Upper lobe of left lung (tissue), 6 donors: ENCODE data around the gene OSTC. TPM values are rescaled to one million over a fixed set of nuclear protein-coding genes. Genes with fewer than 3 reads are reported as not detected.

Source experiments
- ATAC-seq, 2 donors: fragments of 200-7000 bp; cut with Tn5 transposase; one replicate each; pipeline ENCODE4 v1.9.1; 2022; ENCODE audit warnings: mild to moderate bottlenecking in 2 of 2, moderate library complexity in 2 of 2; ENCODE audit not compliant: low FRiP score in 2 of 2
- DNase-seq, 2 donors: peaks; one replicate each; pipeline ENCODE4 v3.0.0-alpha.2; 2019 to 2020
- H3K27ac ChIP-seq, 4 donors: fragments of 200-600 bp; sonication (generic); one replicate each; pipeline ENCODE4 v1.5.1; 2016 to 2019
- H3K27me3 ChIP-seq, 4 donors: fragments of 200-600 bp; sonication (generic); one replicate each; pipeline ENCODE4 v1.5.1; 2017 to 2019
- H3K36me3 ChIP-seq, 4 donors: fragments of 200-600 bp; sonication (generic); one replicate each; pipeline ENCODE4 v1.5.1; 2016 to 2019
- H3K4me1 ChIP-seq, 4 donors: fragments of 200-600 bp; sonication (generic); one replicate each; pipeline ENCODE4 v1.5.1; 2018 to 2019
- H3K4me3 ChIP-seq, 4 donors: fragments of 200-600 bp; sonication (generic); one replicate each; pipeline ENCODE4 v1.5.1; 2017 to 2019; ENCODE audit warnings: mild to moderate bottlenecking in 2 of 4, moderate library complexity in 1 of 4
- H3K9me3 ChIP-seq, 4 donors: fragments of 200-600 bp; sonication (generic); one replicate each; pipeline ENCODE4 v1.5.1; 2018 to 2019
- EP300 ChIP-seq, 4 donors: sonication (generic); formaldehyde crosslinking; IDR thresholded peaks; one replicate each; pipeline ENCODE4 v1.5.1; 2017; ENCODE audit warnings: antibody characterized with exemption in 4 of 4, control low read depth in 2 of 4
- POLR2A ChIP-seq, 4 donors: fragments of 450-650 bp; IDR thresholded peaks; one replicate each; pipeline ENCODE4 v1.5.1; 2016 to 2017; ENCODE audit warnings: antibody characterized with exemption in 4 of 4, mild to moderate bottlenecking in 2 of 4
- POLR2AphosphoS5 ChIP-seq, 2 donors: sonication (generic); formaldehyde crosslinking; IDR thresholded peaks; one replicate each; pipeline ENCODE4 v1.5.1; 2017; ENCODE audit warnings: antibody characterized with exemption in 2 of 2
- whole genome bisulfite sequencing, 2 donors: methylation state at CpG; one replicate each; pipeline ENCODE4 v1.1.5; 2017 to 2018; 5-methylcytosine and 5-hydroxymethylcytosine counted together
- small RNA-seq, 4 donors: library from RNA; depleted of rRNA; stranded (forward); fragments of <200 nt; gene quantifications; one replicate each; pipeline ENCODE3, GENCODE V24; 2016
- total RNA-seq, 6 donors: library from RNA; depleted of rRNA in 4 of 6; stranded (reverse); fragments of >200 nt in 4 of 6; gene quantifications; one replicate each; pipeline versions ENCODE4 v1.1.0 to v1.2.1, GENCODE V29; 2016 to 2021
- TF ChIP-seq, protein P1 (sequence below), 6 experiments: fragments of 450-650 bp in 4 of 6; fragments of 200-600 bp in 2 of 6; sonication (generic) in 2 of 6; IDR thresholded peaks; one replicate each; pipeline ENCODE4 v1.5.1; 2016 to 2019; ENCODE audit warnings: antibody characterized with exemption in 6 of 6
- donor health status: DM: no; HTN: no; CAD: no; lungs with moderate emphysema.
- donor health status: DM: no; HTN: yes; CAD: no; lungs with severe emphysema.

OSTC gene
- total RNA-seq, 6 donors from 2014 or later: 7.5 to 77.2 (median 51.3) TPM

DNA sequence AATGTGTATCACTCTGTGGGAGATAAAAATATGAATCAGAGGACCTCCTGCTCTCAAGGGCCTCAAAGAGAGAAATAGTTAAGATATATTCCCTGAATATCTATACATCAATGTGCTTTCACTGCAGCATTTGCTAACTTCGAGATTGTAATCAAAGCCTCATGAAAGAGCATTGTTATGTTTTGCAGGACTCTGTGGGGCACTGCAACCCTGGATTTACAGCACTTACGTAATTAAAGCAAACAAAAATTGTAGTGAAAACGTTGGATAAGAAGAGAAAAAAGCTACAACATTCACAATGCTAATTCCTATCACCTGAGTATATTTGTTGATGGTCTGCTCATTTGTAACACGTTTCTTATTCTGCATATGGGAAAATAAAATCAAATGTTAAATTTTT is 64.5 kb downstream of the OSTC start:
- H3K4me1 ChIP-seq: no peaks in the 10 kb centered on the region
- WGBS, 2 donors: 50 to 59% methylated on average over 4 of the region's 4 CpGs
- no peak overlapping the region for H3K27ac ChIP-seq
- H3K4me3 ChIP-seq: no peak overlapping the region
- no peaks in the 10 kb centered on the region for H3K9me3 ChIP-seq
- ATAC-seq: no peak
- no peak for DNase-seq
- no peaks in the 10 kb centered on the region for H3K36me3 ChIP-seq
- H3K27me3 ChIP-seq: no peaks in the 10 kb centered on the region
- TF ChIP-seq POLR2A (IDR thresholded peaks at IDR 0.05) (no peak), POLR2AphosphoS5 (IDR thresholded peaks at IDR 0.05) (no peak), EP300 (IDR thresholded peaks at IDR 0.05) (no peak)
- TF ChIP-seq, protein P1, sequence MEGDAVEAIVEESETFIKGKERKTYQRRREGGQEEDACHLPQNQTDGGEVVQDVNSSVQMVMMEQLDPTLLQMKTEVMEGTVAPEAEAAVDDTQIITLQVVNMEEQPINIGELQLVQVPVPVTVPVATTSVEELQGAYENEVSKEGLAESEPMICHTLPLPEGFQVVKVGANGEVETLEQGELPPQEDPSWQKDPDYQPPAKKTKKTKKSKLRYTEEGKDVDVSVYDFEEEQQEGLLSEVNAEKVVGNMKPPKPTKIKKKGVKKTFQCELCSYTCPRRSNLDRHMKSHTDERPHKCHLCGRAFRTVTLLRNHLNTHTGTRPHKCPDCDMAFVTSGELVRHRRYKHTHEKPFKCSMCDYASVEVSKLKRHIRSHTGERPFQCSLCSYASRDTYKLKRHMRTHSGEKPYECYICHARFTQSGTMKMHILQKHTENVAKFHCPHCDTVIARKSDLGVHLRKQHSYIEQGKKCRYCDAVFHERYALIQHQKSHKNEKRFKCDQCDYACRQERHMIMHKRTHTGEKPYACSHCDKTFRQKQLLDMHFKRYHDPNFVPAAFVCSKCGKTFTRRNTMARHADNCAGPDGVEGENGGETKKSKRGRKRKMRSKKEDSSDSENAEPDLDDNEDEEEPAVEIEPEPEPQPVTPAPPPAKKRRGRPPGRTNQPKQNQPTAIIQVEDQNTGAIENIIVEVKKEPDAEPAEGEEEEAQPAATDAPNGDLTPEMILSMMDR (IDR thresholded peaks at IDR 0.05): no peak

DNA sequence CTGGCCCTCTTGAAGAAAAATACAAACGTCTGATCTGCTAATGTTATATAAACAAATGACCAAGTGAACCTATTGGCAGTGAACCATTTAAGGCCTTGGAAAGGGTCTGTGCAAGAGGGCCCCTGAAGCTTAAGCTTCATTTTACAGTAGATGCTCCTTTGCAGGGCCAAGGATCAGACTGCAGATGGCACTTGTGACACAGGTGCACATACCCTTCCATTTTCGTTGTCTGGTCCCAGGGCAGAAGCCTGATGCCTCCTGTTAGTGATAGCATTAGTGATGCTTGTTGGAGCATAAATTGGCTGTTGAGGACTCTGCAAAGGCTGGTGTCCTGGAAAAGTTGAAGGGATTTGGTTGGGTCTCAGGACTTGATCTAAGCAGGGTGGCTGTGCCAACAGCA is 65.9 kb downstream of the OSTC start:
- H3K4me3 ChIP-seq: no peak overlapping the region
- no peak for DNase-seq
- H3K36me3 ChIP-seq: no peaks in the 10 kb centered on the region

DNA sequence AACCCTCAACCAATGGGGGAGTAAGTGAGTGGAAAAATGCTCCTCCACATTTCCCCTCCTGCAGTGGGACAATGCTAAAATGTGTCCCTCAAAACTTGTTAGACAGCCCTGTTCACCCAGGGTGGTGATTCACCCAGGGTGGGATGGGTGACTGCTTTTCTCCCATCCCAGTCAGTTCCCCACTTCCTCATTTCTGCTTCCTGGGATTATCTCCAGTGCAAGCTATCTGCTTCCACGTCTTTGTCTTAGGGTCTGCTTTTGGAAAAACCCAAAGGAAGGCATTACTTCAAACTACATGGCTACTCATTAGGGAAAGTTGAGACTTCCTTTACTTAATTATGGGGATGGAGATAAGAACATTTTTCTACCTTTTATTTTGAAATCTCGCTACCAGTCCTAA is 67.0 kb downstream of the OSTC start:
- Histone ChIP-seq H3K4me3 (no peak overlapping the region), H3K9me3 (no peaks in the 10 kb centered on the region), H3K36me3 (no peaks in the 10 kb centered on the region), H3K27ac (no peak overlapping the region), H3K4me1 (no peaks in the 10 kb centered on the region), H3K27me3 (no peaks in the 10 kb centered on the region)
- DNase-seq: no peak
- 48 to 62% methylated on average over 2 of the region's 2 CpGs for WGBS, 2 donors
- TF ChIP-seq POLR2A (IDR thresholded peaks at IDR 0.05): no peak
- TF ChIP-seq, protein P1 (IDR thresholded peaks at IDR 0.05): no peak
- TF ChIP-seq EP300 (IDR thresholded peaks at IDR 0.05): no peak
- TF ChIP-seq POLR2AphosphoS5 (IDR thresholded peaks at IDR 0.05): no peak
- no peak for ATAC-seq

More for the DNA sequence above, 65.9 kb downstream of the OSTC start:
- Histone ChIP-seq H3K27ac (no peak overlapping the region), H3K4me1 (no peaks in the 10 kb centered on the region), H3K27me3 (no peaks in the 10 kb centered on the region), H3K9me3 (no peaks in the 10 kb centered on the region)
- TF ChIP-seq POLR2A (IDR thresholded peaks at IDR 0.05): no peak
- no peak for TF ChIP-seq POLR2AphosphoS5 (IDR thresholded peaks at IDR 0.05)
- TF ChIP-seq, protein P1 (IDR thresholded peaks at IDR 0.05): no peak
- no peak for TF ChIP-seq EP300 (IDR thresholded peaks at IDR 0.05)
- 50 to 55% methylated on average over 2 of the region's 2 CpGs for WGBS, 2 donors
- no peak for ATAC-seq

Small RNA genes within 50 kb of the gene (small RNA-seq; reads per million reads assigned to genes)
- gene RNU6-431P: 0 reads per million in 4 donors

Other genes with a start within 250 kb of the OSTC start
- 1,000 to 10,000 TPM in 1 of 6 donors, 100 to 1,000 TPM in 5; 181 to 1,016 (median 526) TPM for gene RPL34, start 30.0 kb upstream of the OSTC start, total RNA-seq
- gene ETNPPL, start 112.5 kb downstream of the OSTC start, total RNA-seq: not detected